Stimulated activated effector memory CD8-positive, alpha-beta T cell treated with anti-CD3 and anti-CD28 coated beads, Interleukin-12 subunit alpha, Interleukin-12 subunit beta, amount 100 ng/mL, for 72 hours (primary cell): ENCODE results near the gene SPRED2.

Source experiments
- ATAC-seq: fragments of 150-1000 bp; cut with Tn5 transposase; 2 replicates; pipeline ENCODE4 v1.10.0; 2021
- DNase-seq, 2 donors: peaks; one replicate each; pipeline ENCODE4 v3.0.0; 2021 to 2022; ENCODE audit warnings: low spot score in 2 of 2
- H3K27ac Mint-ChIP-seq: one replicate; pipeline ENCODE4 v1.8.0; 2022; ENCODE audit warnings: mild to moderate bottlenecking, mixed read lengths
- H3K36me3 Mint-ChIP-seq: one replicate; pipeline ENCODE4 v1.8.0; 2022; ENCODE audit warnings: mild to moderate bottlenecking, mixed read lengths
- H3K4me1 Mint-ChIP-seq: one replicate; pipeline ENCODE4 v1.8.0; 2022; ENCODE audit warnings: mixed read lengths
- H3K4me3 Mint-ChIP-seq: one replicate; pipeline ENCODE4 v1.8.0; 2022; ENCODE audit warnings: mild to moderate bottlenecking, mixed read lengths
- H3K9me3 Mint-ChIP-seq: one replicate; pipeline ENCODE4 v1.8.0; 2022; ENCODE audit warnings: mixed read lengths

SPRED2 gene

GRCh38 chr2:65316072-65316471 is 116.3 kb downstream of the SPRED2 start:
- no peaks in the 10 kb centered on the region for H3K9me3 Mint-ChIP-seq
- H3K4me3 Mint-ChIP-seq = no peak overlapping the region
- no peak for ATAC-seq

GRCh38 chr2:65314801-65315441 is 117.5 kb downstream of the SPRED2 start:
- Mint-ChIP-seq H3K4me1 (peaks cover 25% of the 10 kb centered on the region), H3K4me3 (no peak overlapping the region), H3K9me3 (no peaks in the 10 kb centered on the region), H3K36me3 (peaks cover 7% of the 10 kb centered on the region), H3K27ac (no peak overlapping the region)
- no peak for DNase-seq
- no peak for ATAC-seq

More at GRCh38 chr2:65316072-65316471, 116.3 kb downstream of the SPRED2 start:
- DNase-seq = no peak
- H3K27ac Mint-ChIP-seq = no peak overlapping the region
- H3K4me1 Mint-ChIP-seq = peaks cover 36% of the 10 kb centered on the region
- H3K36me3 Mint-ChIP-seq = peaks cover 7% of the 10 kb centered on the region

GRCh38 chr2:65313954-65314256 is 118.5 kb downstream of the SPRED2 start:
- H3K4me3 Mint-ChIP-seq = no peak overlapping the region
- peaks cover 7% of the 10 kb centered on the region for H3K36me3 Mint-ChIP-seq
- H3K27ac Mint-ChIP-seq = no peak overlapping the region
- no peak for DNase-seq
- no peaks in the 10 kb centered on the region for H3K9me3 Mint-ChIP-seq
- peaks cover 16% of the 10 kb centered on the region for H3K4me1 Mint-ChIP-seq
- ATAC-seq = no peak

- ATAC-seq (no peak), DNase-seq (no peak)
- Mint-ChIP-seq H3K4me3 (no peak overlapping the region), H3K27ac (no peak overlapping the region), H3K4me1 (peaks cover 12% of the 10 kb centered on the region), H3K36me3 (peaks cover 7% of the 10 kb centered on the region), H3K9me3 (no peaks in the 10 kb centered on the region)
Observed at GRCh38 chr2:65313126-65313953, 119.1 kb downstream of the SPRED2 start.

- Mint-ChIP-seq H3K4me1 (peaks cover 10% of the 10 kb centered on the region), H3K27ac (no peak overlapping the region), H3K9me3 (no peaks in the 10 kb centered on the region), H3K36me3 (peaks cover 7% of the 10 kb centered on the region), H3K4me3 (no peak overlapping the region)
- ATAC-seq (no peak), DNase-seq (no peak)
Observed at GRCh38 chr2:65311596-65311995, 120.8 kb downstream of the SPRED2 start.

- ATAC-seq (no peak), DNase-seq (no peak)
- Mint-ChIP-seq H3K4me1 (peaks cover 5% of the 10 kb centered on the region), H3K9me3 (no peaks in the 10 kb centered on the region), H3K36me3 (peaks cover 7% of the 10 kb centered on the region), H3K27ac (no peak overlapping the region), H3K4me3 (no peak overlapping the region)
Observed at GRCh38 chr2:65311049-65311448, 121.3 kb downstream of the SPRED2 start.

- ATAC-seq = no peak
Observed at GRCh38 chr2:65309699-65310098, 122.7 kb downstream of the SPRED2 start.

GRCh38 chr2:65305934-65306333 is 126.5 kb downstream of the SPRED2 start:
- no peak overlapping the region for H3K27ac Mint-ChIP-seq
- ATAC-seq (no peak), DNase-seq (no peak)
- no peaks in the 10 kb centered on the region for H3K9me3 Mint-ChIP-seq
- H3K4me1 Mint-ChIP-seq = peaks cover 25% of the 10 kb centered on the region
- H3K4me3 Mint-ChIP-seq = no peak overlapping the region
- peaks cover 6% of the 10 kb centered on the region for H3K36me3 Mint-ChIP-seq

More at GRCh38 chr2:65309699-65310098, 122.7 kb downstream of the SPRED2 start:
- peaks cover 5% of the 10 kb centered on the region for H3K4me1 Mint-ChIP-seq
- H3K4me3 Mint-ChIP-seq = no peak overlapping the region
- H3K36me3 Mint-ChIP-seq = peaks cover 7% of the 10 kb centered on the region
- DNase-seq = no peak
- H3K9me3 Mint-ChIP-seq = no peaks in the 10 kb centered on the region
- no peak overlapping the region for H3K27ac Mint-ChIP-seq

GRCh38 chr2:65300761-65301711 is 131.4 kb downstream of the SPRED2 start:
- H3K36me3 Mint-ChIP-seq = peaks cover 17% of the 10 kb centered on the region
- ATAC-seq (peak; percentile 95), DNase-seq (peak; percentile 58 to 87)
- peak overlapping the region; percentile 71 for H3K4me3 Mint-ChIP-seq
- peaks cover 52% of the 10 kb centered on the region for H3K4me1 Mint-ChIP-seq
- H3K9me3 Mint-ChIP-seq = no peaks in the 10 kb centered on the region
- H3K27ac Mint-ChIP-seq = peak overlapping the region; percentile 90

- H3K9me3 Mint-ChIP-seq = no peaks in the 10 kb centered on the region
- H3K36me3 Mint-ChIP-seq = peaks cover 17% of the 10 kb centered on the region
- peak overlapping the region; percentile 90 for H3K27ac Mint-ChIP-seq
- no peak for ATAC-seq
- no peak for DNase-seq
- peak overlapping the region; percentile 71 for H3K4me3 Mint-ChIP-seq
- peaks cover 52% of the 10 kb centered on the region for H3K4me1 Mint-ChIP-seq
Observed at GRCh38 chr2:65300134-65300760, 132.2 kb downstream of the SPRED2 start.

- ATAC-seq = peak; percentile 79
- peak; percentile 52 to 85 for DNase-seq
- Mint-ChIP-seq H3K27ac (peak overlapping the region; percentile 14), H3K9me3 (no peaks in the 10 kb centered on the region), H3K36me3 (peaks cover 17% of the 10 kb centered on the region), H3K4me3 (peak overlapping the region; percentile 71), H3K4me1 (peaks cover 52% of the 10 kb centered on the region)
Observed at GRCh38 chr2:65299246-65299645, 133.2 kb downstream of the SPRED2 start.

GRCh38 chr2:65298089-65298488 is 134.3 kb downstream of the SPRED2 start:
- ATAC-seq = no peak
- no peak overlapping the region for H3K4me3 Mint-ChIP-seq
- H3K27ac Mint-ChIP-seq = no peak overlapping the region

GRCh38 chr2:65297544-65297943 is 134.9 kb downstream of the SPRED2 start:
- Mint-ChIP-seq H3K9me3 (no peaks in the 10 kb centered on the region), H3K4me1 (peaks cover 43% of the 10 kb centered on the region), H3K27ac (no peak overlapping the region), H3K4me3 (no peak overlapping the region), H3K36me3 (peaks cover 17% of the 10 kb centered on the region)
- DNase-seq (no peak), ATAC-seq (no peak)

More at GRCh38 chr2:65298089-65298488, 134.3 kb downstream of the SPRED2 start:
- Mint-ChIP-seq H3K4me1 (peaks cover 49% of the 10 kb centered on the region), H3K36me3 (peaks cover 17% of the 10 kb centered on the region), H3K9me3 (no peaks in the 10 kb centered on the region)
- DNase-seq = no peak

- DNase-seq (no peak), ATAC-seq (no peak)
- Mint-ChIP-seq H3K4me3 (no peak overlapping the region), H3K36me3 (peaks cover 17% of the 10 kb centered on the region), H3K9me3 (no peaks in the 10 kb centered on the region), H3K27ac (no peak overlapping the region), H3K4me1 (peaks cover 38% of the 10 kb centered on the region)
Observed at GRCh38 chr2:65296971-65297370, 135.4 kb downstream of the SPRED2 start.

GRCh38 chr2:65294701-65295100 is 137.7 kb downstream of the SPRED2 start:
- Mint-ChIP-seq H3K27ac (no peak overlapping the region), H3K9me3 (no peaks in the 10 kb centered on the region), H3K4me1 (peaks cover 16% of the 10 kb centered on the region), H3K4me3 (no peak overlapping the region), H3K36me3 (peaks cover 6% of the 10 kb centered on the region)
- DNase-seq (no peak), ATAC-seq (no peak)
